Mucosa of rectum (tissue), 2 donors: ENCODE measurements around the gene FMNL1.

Experiments used
- H3K27ac ChIP-seq, 2 donors: one replicate each; pipeline ENCODE4 v1.7.0; 2013; ENCODE audit warnings: inconsistent platforms in 2 of 2, low read depth in 2 of 2, low read length in 2 of 2
- H3K27me3 ChIP-seq, 2 donors: one replicate each; pipeline ENCODE4 v1.7.0; 2013; ENCODE audit warnings: low read length in 2 of 2; ENCODE audit not compliant: control insufficient read depth in 2 of 2, insufficient read depth in 2 of 2
- H3K36me3 ChIP-seq, 2 donors: one replicate each; pipeline ENCODE4 v1.7.0; 2013; ENCODE audit warnings: low read length in 2 of 2; ENCODE audit not compliant: control insufficient read depth in 2 of 2, insufficient read depth in 2 of 2
- H3K4me1 ChIP-seq, 2 donors: one replicate each; pipeline ENCODE4 v1.7.0; 2013; ENCODE audit warnings: low read length in 2 of 2, mild to moderate bottlenecking in 1 of 2; ENCODE audit not compliant: control insufficient read depth in 2 of 2, insufficient read depth in 2 of 2
- H3K4me3 ChIP-seq, 2 donors: one replicate each; pipeline ENCODE4 v1.7.0; 2013; ENCODE audit warnings: low read length in 2 of 2
- H3K9ac ChIP-seq, 2 donors: one replicate each; pipeline ENCODE4 v1.7.0; 2013; ENCODE audit warnings: low read length in 2 of 2, low read depth in 1 of 2, mild to moderate bottlenecking in 1 of 2
- H3K9me3 ChIP-seq, 2 donors: one replicate each; pipeline ENCODE4 v1.7.0; 2013; ENCODE audit warnings: low read length in 2 of 2; ENCODE audit not compliant: control insufficient read depth in 2 of 2
- donor health status: healthy.
- donor health status: Normal muscosa, but diverticular disease.

FMNL1 gene

GRCh38 chr17:45222996-45223538, 1.4 kb downstream of the FMNL1 start:
- no peaks in the 10 kb centered on the region for H3K9me3 ChIP-seq
- peak overlapping the region; percentile 42 to 70 for H3K9ac ChIP-seq
- peaks cover 31 to 35% of the 10 kb centered on the region in 2 donors for H3K4me1 ChIP-seq
- H3K27me3 ChIP-seq, result peaks cover 2 to 9% of the 10 kb centered on the region in 2 donors
- peak overlapping the region; percentile 48 to 88 for H3K27ac ChIP-seq
- H3K4me3 ChIP-seq, result peak overlapping the region; percentile 44 to 72
- H3K36me3 ChIP-seq, result no peaks in the 10 kb centered on the region

GRCh38 chr17:45223539-45224528, 2.1 kb downstream of the FMNL1 start:
- peak overlapping the region; percentile 44 to 72 for H3K4me3 ChIP-seq
- H3K36me3 ChIP-seq, result no peaks in the 10 kb centered on the region
- peak overlapping the region; percentile 48 to 88 for H3K27ac ChIP-seq
- peak overlapping the region; percentile 42 to 70 for H3K9ac ChIP-seq
- H3K9me3 ChIP-seq, result no peaks in the 10 kb centered on the region
- H3K27me3 ChIP-seq, result peaks cover 2 to 9% of the 10 kb centered on the region in 2 donors
- H3K4me1 ChIP-seq, result peaks cover 38 to 43% of the 10 kb centered on the region in 2 donors

GRCh38 chr17:45224671-45225050, 3.0 kb downstream of the FMNL1 start:
- Histone ChIP-seq H3K4me1 (peaks cover 46 to 47% of the 10 kb centered on the region in 2 donors), H3K27ac (peak overlapping the region; percentile 79 to 88), H3K36me3 (no peaks in the 10 kb centered on the region), H3K9ac (peak overlapping the region; percentile 36 to 56), H3K27me3 (peaks cover 2 to 9% of the 10 kb centered on the region in 2 donors), H3K9me3 (no peaks in the 10 kb centered on the region), H3K4me3 (peak overlapping the region; percentile 27 to 72)

- H3K9ac ChIP-seq, result peak overlapping the region; percentile 36 to 70
- no peaks in the 10 kb centered on the region for H3K36me3 ChIP-seq
- H3K27me3 ChIP-seq, result peaks cover 2 to 8% of the 10 kb centered on the region in 2 donors
- H3K27ac ChIP-seq, result peak overlapping the region; percentile 79 to 88
- H3K4me1 ChIP-seq, result peaks cover 46 to 51% of the 10 kb centered on the region in 2 donors
- no peaks in the 10 kb centered on the region for H3K9me3 ChIP-seq
- peak overlapping the region; percentile 27 to 72 for H3K4me3 ChIP-seq
These were observed 3.5 kb downstream of the FMNL1 start for GRCh38 chr17:45225051-45225700.

- peaks cover 50 to 54% of the 10 kb centered on the region in 2 donors for H3K4me1 ChIP-seq
- H3K9ac ChIP-seq, result peak overlapping the region; percentile 36 to 70
- H3K9me3 ChIP-seq, result no peaks in the 10 kb centered on the region
- no peaks in the 10 kb centered on the region for H3K36me3 ChIP-seq
- peaks cover 0 to 2% of the 10 kb centered on the region in 2 donors for H3K27me3 ChIP-seq
- H3K4me3 ChIP-seq, result peak overlapping the region in 1 of 2 donors; percentile 72
- H3K27ac ChIP-seq, result peak overlapping the region; percentile 79 to 88
These were observed 4.4 kb downstream of the FMNL1 start for GRCh38 chr17:45225964-45226530.

GRCh38 chr17:45226576-45226975, 4.9 kb downstream of the FMNL1 start:
- H3K9ac ChIP-seq, result peak overlapping the region; percentile 24 to 60
- peaks cover 0 to 2% of the 10 kb centered on the region in 2 donors for H3K27me3 ChIP-seq
- peaks cover 48 to 50% of the 10 kb centered on the region in 2 donors for H3K4me1 ChIP-seq
- peak overlapping the region in 1 of 2 donors; percentile 57 for H3K4me3 ChIP-seq
- peak overlapping the region; percentile 79 to 88 for H3K27ac ChIP-seq
- no peaks in the 10 kb centered on the region for H3K9me3 ChIP-seq
- no peaks in the 10 kb centered on the region for H3K36me3 ChIP-seq

GRCh38 chr17:45227101-45227925, 5.6 kb downstream of the FMNL1 start:
- no peaks in the 10 kb centered on the region for H3K36me3 ChIP-seq
- peaks cover 49 to 50% of the 10 kb centered on the region in 2 donors for H3K4me1 ChIP-seq
- no peaks in the 10 kb centered on the region for H3K9me3 ChIP-seq
- peaks cover 0 to 2% of the 10 kb centered on the region in 2 donors for H3K27me3 ChIP-seq
- H3K27ac ChIP-seq, result peak overlapping the region; percentile 79 to 88
- peak overlapping the region; percentile 42 to 63 for H3K9ac ChIP-seq
- peak overlapping the region; percentile 3 to 57 for H3K4me3 ChIP-seq

- Histone ChIP-seq H3K4me1 (peaks cover 47 to 50% of the 10 kb centered on the region in 2 donors), H3K9me3 (no peaks in the 10 kb centered on the region), H3K36me3 (no peaks in the 10 kb centered on the region), H3K9ac (peak overlapping the region; percentile 50 to 63), H3K27ac (peak overlapping the region; percentile 79 to 88), H3K4me3 (peak overlapping the region in 1 of 2 donors; percentile 57), H3K27me3 (peaks cover 0 to under 1% of the 10 kb centered on the region in 2 donors)
These were observed 6.5 kb downstream of the FMNL1 start for GRCh38 chr17:45227926-45228762.
